GM23338 (cell line): ENCODE results near the gene SMAD3.

Experiments
- CREB1 ChIP-seq: fragments of 250-450 bp; sonication (Bioruptor Pico); IDR thresholded peaks from 2 replicates; pipeline ENCODE4 v1.5.0; 2020; ENCODE audit warnings: low read depth, mild to moderate bottlenecking, moderate library complexity
- CTCF ChIP-seq, 2 experiments: fragments of 200-600 bp in 1 of 2; sonication (generic) in 1 of 2; conservative IDR thresholded peaks; 2 replicates each; pipeline versions ENCODE4 v1.5.1 to v1.6.1; 2016 to 2017; ENCODE audit warnings: antibody characterized with exemption in 2 of 2, low read depth in 2 of 2, mild to moderate bottlenecking in 2 of 2, moderate library complexity in 1 of 2
- ETS1 ChIP-seq: IDR thresholded peaks from 2 replicates; pipeline ENCODE4 v1.6.1; 2016; ENCODE audit warnings: antibody characterized with exemption
- EZH2 ChIP-seq: fragments of 200-600 bp; sonication (generic); IDR thresholded peaks from one replicate; pipeline ENCODE4 v1.8.0; 2017; ENCODE audit warnings: antibody characterized with exemption, mild to moderate bottlenecking, low read depth; ENCODE audit not compliant: unreplicated experiment
- EZH2phosphoT487 ChIP-seq: fragments of 200-600 bp; sonication (generic); IDR thresholded peaks from one replicate; pipeline ENCODE4 v1.8.1; 2018; ENCODE audit warnings: antibody characterized with exemption; ENCODE audit not compliant: unreplicated experiment
- JUNB ChIP-seq: IDR thresholded peaks from one replicate; pipeline ENCODE4 v1.6.1; 2016; ENCODE audit warnings: antibody characterized with exemption; ENCODE audit not compliant: unreplicated experiment
- POLR2AphosphoS5 ChIP-seq: IDR thresholded peaks from 2 replicates; pipeline ENCODE4 v1.6.1; 2016; ENCODE audit warnings: antibody characterized with exemption, low read depth
- REST ChIP-seq: IDR thresholded peaks from one replicate; pipeline ENCODE4 v1.6.1; 2018; ENCODE audit warnings: antibody characterized with exemption; ENCODE audit not compliant: unreplicated experiment
- ZNF462 ChIP-seq: fragments of 250-450 bp; sonication (Bioruptor Pico); IDR thresholded peaks from 2 replicates; pipeline ENCODE4 v1.5.0; 2020; ENCODE audit warnings: mild to moderate bottlenecking, moderate library complexity

GRCh38 chr15:67105991-67106763, 40.8 kb downstream of the SMAD3 start:
- TF ChIP-seq JUNB (no peak), POLR2AphosphoS5 (no peak), REST (no peak), CTCF (conservative IDR thresholded peaks at IDR 0.05; ENCODE audit: low read depth in 2 of 2) (no peak), EZH2 (no peak), ZNF462 (CRISPR knock-in tag) (no peak), ETS1 (no peak), EZH2phosphoT487 (no peak), CREB1 (CRISPR knock-in tag) (no peak)
